ENCODE data around the gene MYG1. TPM values are rescaled to one million over a fixed set of nuclear protein-coding genes. Genes with fewer than 3 reads are reported as not detected.
A peak's percentile ranks its signal among the peaks of the same experiment; 100 is the strongest.

Gene MYG1
- total and polyA plus RNA-seq, 2 of the 13 experiments (the other 11 are each of a cell fraction or from before 2014, with no cell fraction given), result 38.6 to 58.0 TPM

DNA sequence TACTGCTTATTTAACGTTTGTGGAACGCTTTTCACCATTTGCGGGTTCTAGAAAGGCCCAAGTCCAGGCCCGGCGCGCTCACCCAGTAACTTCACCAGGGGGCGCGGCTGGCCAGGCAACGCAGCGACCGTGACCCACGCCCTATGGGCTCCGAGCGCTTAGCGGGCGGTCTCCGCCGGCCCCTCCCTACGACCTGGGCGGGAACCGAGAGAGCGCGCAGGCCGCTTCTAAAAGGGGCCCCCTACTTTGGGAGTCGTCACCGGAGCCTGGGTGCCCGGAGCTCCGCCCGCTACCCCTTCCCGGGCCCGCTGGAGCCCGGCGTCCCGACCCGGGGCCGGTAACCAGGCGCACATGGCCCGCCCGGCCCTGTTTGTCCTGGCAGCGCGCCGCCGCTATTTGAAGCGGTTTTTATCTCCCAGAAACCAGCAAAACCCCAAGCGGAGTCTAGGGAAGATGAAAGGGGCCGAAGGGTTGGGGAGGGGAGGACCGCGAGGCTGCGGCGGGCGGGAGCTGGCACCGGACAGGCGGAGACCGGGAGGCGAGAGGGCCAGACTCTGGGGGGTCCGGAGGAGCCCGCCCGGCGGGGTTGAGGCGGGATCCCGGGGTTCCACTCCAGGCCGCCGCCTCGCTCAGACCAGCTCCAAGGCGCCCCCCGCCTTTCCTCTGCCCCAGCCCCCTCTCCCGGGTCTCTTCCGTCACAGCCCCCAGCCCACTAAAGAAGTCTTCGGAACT is 25.4 kb downstream of the MYG1 start (continued):
- TF ChIP-seq ZNF556 (CRISPR knock-in tag; IDR thresholded peaks at IDR 0.05; ENCODE audit: borderline replicate concordance) (peak; percentile 63; the same call in 1 of the 2 replicates), ZNF232 (CRISPR knock-in tag; IDR thresholded peaks at IDR 0.05; ENCODE audit: borderline replicate concordance) (no peak; the same call in 1 of the 2 replicates), ZNF256 (CRISPR knock-in tag; conservative IDR thresholded peaks at IDR 0.05) (no peak; the same call in 1 of the 2 replicates), ZNF839 (CRISPR knock-in tag; IDR thresholded peaks at IDR 0.05; ENCODE audit: borderline replicate concordance) (no peak), GABPB1 (CRISPR knock-in tag; IDR thresholded peaks at IDR 0.05) (peak; percentile 80; the same call in 1 of the 2 replicates), ZNF138 (CRISPR knock-in tag; IDR thresholded peaks at IDR 0.05; ENCODE audit: low read depth) (peak; percentile 58; the same call in 1 of the 2 replicates), ZNF17 (CRISPR knock-in tag; IDR thresholded peaks at IDR 0.05) (no peak), ELF1 (CRISPR knock-in tag; IDR thresholded peaks at IDR 0.05) (no peak; the same call in 1 of the 2 replicates), ZNF879 (CRISPR knock-in tag; IDR thresholded peaks at IDR 0.05) (0 out of 2 replicates have a peak, but pooled peaks have one; percentile 31), CREB1 (IDR thresholded peaks at IDR 0.05) (0 out of 2 replicates have a peak, but pooled peaks have one; percentile 30), CREB1 (CRISPR knock-in tag; IDR thresholded peaks at IDR 0.05) (peak; percentile 29; the same call in 1 of the 2 replicates), PITX1 (CRISPR knock-in tag; IDR thresholded peaks at IDR 0.05) (no peak)
- TF ChIP-seq, protein P1, sequence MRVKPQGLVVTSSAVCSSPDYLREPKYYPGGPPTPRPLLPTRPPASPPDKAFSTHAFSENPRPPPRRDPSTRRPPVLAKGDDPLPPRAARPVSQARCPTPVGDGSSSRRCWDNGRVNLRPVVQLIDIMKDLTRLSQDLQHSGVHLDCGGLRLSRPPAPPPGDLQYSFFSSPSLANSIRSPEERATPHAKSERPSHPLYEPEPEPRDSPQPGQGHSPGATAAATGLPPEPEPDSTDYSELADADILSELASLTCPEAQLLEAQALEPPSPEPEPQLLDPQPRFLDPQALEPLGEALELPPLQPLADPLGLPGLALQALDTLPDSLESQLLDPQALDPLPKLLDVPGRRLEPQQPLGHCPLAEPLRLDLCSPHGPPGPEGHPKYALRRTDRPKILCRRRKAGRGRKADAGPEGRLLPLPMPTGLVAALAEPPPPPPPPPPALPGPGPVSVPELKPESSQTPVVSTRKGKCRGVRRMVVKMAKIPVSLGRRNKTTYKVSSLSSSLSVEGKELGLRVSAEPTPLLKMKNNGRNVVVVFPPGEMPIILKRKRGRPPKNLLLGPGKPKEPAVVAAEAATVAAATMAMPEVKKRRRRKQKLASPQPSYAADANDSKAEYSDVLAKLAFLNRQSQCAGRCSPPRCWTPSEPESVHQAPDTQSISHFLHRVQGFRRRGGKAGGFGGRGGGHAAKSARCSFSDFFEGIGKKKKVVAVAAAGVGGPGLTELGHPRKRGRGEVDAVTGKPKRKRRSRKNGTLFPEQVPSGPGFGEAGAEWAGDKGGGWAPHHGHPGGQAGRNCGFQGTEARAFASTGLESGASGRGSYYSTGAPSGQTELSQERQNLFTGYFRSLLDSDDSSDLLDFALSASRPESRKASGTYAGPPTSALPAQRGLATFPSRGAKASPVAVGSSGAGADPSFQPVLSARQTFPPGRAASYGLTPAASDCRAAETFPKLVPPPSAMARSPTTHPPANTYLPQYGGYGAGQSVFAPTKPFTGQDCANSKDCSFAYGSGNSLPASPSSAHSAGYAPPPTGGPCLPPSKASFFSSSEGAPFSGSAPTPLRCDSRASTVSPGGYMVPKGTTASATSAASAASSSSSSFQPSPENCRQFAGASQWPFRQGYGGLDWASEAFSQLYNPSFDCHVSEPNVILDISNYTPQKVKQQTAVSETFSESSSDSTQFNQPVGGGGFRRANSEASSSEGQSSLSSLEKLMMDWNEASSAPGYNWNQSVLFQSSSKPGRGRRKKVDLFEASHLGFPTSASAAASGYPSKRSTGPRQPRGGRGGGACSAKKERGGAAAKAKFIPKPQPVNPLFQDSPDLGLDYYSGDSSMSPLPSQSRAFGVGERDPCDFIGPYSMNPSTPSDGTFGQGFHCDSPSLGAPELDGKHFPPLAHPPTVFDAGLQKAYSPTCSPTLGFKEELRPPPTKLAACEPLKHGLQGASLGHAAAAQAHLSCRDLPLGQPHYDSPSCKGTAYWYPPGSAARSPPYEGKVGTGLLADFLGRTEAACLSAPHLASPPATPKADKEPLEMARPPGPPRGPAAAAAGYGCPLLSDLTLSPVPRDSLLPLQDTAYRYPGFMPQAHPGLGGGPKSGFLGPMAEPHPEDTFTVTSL (CRISPR knock-in tag; IDR thresholded peaks at IDR 0.05; ENCODE audit: borderline replicate concordance), result 0 out of 2 replicates have a peak, but pooled peaks have one; percentile 56
- TF ChIP-seq, protein P2, sequence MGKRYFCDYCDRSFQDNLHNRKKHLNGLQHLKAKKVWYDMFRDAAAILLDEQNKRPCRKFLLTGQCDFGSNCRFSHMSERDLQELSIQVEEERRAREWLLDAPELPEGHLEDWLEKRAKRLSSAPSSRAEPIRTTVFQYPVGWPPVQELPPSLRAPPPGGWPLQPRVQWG (CRISPR knock-in tag; IDR thresholded peaks at IDR 0.05; ENCODE audit: borderline replicate concordance, low read depth), result no peak
- TF ChIP-seq, protein P3, sequence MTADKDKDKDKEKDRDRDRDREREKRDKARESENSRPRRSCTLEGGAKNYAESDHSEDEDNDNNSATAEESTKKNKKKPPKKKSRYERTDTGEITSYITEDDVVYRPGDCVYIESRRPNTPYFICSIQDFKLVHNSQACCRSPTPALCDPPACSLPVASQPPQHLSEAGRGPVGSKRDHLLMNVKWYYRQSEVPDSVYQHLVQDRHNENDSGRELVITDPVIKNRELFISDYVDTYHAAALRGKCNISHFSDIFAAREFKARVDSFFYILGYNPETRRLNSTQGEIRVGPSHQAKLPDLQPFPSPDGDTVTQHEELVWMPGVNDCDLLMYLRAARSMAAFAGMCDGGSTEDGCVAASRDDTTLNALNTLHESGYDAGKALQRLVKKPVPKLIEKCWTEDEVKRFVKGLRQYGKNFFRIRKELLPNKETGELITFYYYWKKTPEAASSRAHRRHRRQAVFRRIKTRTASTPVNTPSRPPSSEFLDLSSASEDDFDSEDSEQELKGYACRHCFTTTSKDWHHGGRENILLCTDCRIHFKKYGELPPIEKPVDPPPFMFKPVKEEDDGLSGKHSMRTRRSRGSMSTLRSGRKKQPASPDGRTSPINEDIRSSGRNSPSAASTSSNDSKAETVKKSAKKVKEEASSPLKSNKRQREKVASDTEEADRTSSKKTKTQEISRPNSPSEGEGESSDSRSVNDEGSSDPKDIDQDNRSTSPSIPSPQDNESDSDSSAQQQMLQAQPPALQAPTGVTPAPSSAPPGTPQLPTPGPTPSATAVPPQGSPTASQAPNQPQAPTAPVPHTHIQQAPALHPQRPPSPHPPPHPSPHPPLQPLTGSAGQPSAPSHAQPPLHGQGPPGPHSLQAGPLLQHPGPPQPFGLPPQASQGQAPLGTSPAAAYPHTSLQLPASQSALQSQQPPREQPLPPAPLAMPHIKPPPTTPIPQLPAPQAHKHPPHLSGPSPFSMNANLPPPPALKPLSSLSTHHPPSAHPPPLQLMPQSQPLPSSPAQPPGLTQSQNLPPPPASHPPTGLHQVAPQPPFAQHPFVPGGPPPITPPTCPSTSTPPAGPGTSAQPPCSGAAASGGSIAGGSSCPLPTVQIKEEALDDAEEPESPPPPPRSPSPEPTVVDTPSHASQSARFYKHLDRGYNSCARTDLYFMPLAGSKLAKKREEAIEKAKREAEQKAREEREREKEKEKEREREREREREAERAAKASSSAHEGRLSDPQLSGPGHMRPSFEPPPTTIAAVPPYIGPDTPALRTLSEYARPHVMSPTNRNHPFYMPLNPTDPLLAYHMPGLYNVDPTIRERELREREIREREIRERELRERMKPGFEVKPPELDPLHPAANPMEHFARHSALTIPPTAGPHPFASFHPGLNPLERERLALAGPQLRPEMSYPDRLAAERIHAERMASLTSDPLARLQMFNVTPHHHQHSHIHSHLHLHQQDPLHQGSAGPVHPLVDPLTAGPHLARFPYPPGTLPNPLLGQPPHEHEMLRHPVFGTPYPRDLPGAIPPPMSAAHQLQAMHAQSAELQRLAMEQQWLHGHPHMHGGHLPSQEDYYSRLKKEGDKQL (CRISPR knock-in tag; IDR thresholded peaks at IDR 0.05; ENCODE audit: low read depth), result no peak
- TF ChIP-seq, protein P4, sequence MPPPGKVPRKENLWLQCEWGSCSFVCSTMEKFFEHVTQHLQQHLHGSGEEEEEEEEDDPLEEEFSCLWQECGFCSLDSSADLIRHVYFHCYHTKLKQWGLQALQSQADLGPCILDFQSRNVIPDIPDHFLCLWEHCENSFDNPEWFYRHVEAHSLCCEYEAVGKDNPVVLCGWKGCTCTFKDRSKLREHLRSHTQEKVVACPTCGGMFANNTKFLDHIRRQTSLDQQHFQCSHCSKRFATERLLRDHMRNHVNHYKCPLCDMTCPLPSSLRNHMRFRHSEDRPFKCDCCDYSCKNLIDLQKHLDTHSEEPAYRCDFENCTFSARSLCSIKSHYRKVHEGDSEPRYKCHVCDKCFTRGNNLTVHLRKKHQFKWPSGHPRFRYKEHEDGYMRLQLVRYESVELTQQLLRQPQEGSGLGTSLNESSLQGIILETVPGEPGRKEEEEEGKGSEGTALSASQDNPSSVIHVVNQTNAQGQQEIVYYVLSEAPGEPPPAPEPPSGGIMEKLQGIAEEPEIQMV (CRISPR knock-in tag; IDR thresholded peaks at IDR 0.05; ENCODE audit: low read depth), result no peak

Data from HepG2 (cell line).